Muscle of arm (tissue), 12 donors: ENCODE measurements around the gene NUFIP2. TPM values are rescaled to one million over a fixed set of nuclear protein-coding genes. Genes with fewer than 3 reads are reported as not detected.

Experiments
- polyA plus RNA-seq, 12 donors: library from polyadenylated mRNA; unstranded; fragments of 120-200 nt; gene quantifications; one replicate each; pipeline ENCODE4 v1.2.1, GENCODE V29; 2013; ENCODE audit not compliant: insufficient read length in 12 of 12

NUFIP2 gene
- polyA plus RNA-seq, 12 donors, result 29.4 to 62.2 (median 32.5) TPM

Other genes with a start within 250 kb of the NUFIP2 start
- 100 to 1,000 TPM in 11 of 12 donors, not detected in 1; 125 to 328 (median 222) TPM for gene MYO18A, start 113.8 kb downstream of the NUFIP2 start, polyA plus RNA-seq
- not detected for gene CRYBA1, start 47.3 kb downstream of the NUFIP2 start, polyA plus RNA-seq
- 10 to 100 TPM in 11 of 12 donors, not detected in 1; 31.2 to 40.7 (median 35.1) TPM for gene TAOK1, start 96.2 kb upstream of the NUFIP2 start, polyA plus RNA-seq